Hindlimb muscle (tissue), 1 donor: Measurements from ENCODE around the gene GALM. TPM values are rescaled to one million over a fixed set of nuclear protein-coding genes. Genes with fewer than 3 reads are reported as not detected.
"Not testable (repeated sequence)": the region's sequence is repeated elsewhere in the genome, so short reads cannot be mapped to it uniquely, and the experiment has no call there.

Source experiments
- DNase-seq: peaks from one replicate; pipeline ENCODE4 v3.0.0-alpha.2; 2013
- polyA plus RNA-seq: library from polyadenylated mRNA; unstranded; fragments of 120-200 nt; gene quantifications from one replicate; pipeline ENCODE4 v1.2.1, GENCODE V29; 2013; ENCODE audit not compliant: insufficient read length

GALM gene
- polyA plus RNA-seq, 1 donor: 15.0 TPM

DNA sequence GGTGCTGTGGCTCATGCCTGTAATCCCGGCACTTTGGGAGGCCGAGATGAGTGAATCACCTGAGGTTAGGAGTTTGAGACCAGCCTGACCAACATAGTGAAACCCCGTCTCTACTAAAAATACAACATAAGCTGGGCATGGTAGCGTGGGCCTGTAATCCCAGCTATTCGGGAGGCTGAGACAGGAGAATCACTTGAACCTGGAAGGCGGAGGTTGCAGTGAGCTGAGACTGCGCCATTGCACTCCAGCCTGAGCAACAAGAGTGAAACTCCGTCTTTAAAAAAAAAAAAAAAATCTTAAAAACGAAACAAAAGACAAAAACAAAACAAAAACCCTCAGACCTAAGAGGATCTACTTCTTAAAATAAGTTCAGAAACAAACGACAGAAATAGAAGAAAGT, 16.7 kb downstream of the GALM start:
- DNase-seq: not testable (repeated sequence)

DNA sequence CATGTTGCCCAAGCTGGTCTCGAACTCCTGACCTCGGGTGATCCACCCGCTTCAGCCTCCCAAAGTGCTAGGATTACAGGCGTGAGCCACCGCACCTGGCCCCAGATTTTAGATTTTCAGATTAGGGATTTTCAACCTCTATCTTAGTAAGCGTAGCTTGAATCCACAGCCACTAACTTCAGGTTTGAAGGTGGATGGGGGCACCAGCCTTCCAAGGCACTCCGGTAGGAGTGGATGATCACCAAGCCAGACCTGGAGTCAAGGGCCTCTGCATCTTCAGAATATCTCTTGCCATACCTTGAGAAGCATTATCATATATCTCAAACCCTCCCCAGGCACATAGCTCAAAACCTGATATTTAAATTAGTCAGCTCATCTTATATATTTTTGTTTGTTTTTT, 17.9 kb downstream of the GALM start:
- DNase-seq: no peak

DNA sequence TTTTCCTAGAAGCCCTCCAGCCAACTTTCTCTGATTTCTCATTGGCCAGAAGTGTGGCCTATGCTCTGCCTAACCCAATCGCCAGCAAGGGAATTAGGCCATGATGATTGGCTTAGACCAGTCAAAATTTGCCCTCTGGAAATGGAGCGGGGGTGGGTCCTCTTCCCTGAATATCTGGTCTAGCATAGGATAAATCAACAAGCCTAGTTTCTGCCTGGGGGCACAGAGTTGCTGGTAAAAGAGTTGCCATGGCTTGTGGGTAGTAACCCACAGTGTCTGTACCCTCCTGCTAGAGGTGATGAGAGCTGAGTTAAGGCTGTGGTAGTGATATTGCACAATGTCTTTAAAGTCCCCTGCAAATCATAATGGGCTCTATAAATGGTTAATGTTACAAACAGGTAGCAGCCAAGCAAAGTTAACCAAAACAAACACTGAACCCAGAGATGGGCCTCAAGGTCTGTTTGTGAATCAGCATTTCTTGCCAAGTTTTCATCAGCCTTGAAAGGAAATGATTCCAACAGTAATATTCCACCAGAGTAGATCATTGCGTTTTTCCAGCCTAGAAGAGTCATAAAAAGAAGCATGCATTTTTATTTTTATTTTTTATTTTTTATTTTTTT, 19.3 kb downstream of the GALM start:
- DNase-seq: no peak

DNA sequence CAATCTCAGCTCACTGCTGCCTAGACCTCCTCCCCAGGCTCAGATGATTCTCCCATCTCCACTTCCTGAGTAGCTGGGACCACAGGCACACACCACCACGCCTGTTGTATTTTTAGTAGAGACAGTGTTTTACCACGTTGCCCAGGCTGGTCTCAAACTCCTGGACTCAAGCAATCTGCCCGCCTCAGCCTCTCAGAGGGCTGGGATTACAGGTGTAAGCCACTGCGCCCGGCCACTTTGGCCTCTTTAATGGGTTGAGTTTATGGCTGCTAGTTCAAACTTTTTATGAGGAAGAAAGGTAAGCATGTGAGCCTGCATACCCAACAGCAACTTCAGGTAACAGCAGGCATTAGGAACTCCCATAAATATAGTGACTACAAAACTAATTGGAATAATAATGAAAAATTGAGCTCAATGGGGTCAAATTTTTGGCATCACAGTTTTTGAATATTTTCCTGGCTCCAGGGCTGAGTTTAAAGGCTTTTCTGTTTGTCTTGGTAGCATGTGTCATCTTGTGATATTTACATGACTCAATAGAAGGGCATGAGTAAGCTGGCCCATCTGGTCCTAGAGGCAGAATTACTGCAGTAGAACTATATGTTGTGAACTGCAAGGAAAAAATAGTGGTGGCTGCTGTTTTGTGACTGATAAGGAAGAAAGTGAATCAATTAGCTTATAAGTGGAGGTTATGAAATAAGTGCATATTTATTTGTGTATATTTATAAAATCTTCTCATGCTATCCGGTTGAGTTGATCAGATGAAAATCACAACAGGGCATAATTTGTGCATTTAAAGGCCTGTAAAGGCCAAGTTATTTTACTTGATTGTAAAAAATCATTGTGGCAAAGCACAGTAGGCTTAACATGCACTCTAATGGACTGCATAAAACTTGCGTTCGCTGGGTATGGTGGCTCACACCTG, 24.8 kb downstream of the GALM start:
- DNase-seq: no peak

DNA sequence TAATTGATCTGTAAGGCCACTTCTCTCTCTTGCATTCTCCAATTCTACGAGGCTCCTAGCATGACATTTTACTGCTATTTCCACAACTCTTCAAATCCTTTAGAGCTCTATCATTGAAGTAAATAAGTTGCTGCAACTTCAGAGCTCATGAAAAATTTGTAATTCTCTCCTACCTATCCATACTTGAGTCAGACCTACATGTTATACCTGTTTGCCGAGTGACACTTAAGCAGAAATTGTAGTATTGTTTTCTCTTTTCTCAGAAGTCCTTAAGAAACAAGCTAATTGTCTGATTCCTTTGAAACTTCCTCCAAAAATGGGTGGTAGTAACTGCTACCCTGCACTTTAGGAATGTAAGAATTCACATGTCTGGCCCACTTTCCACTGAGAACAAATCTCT, 26.1 kb downstream of the GALM start:
- no peak for DNase-seq

DNA sequence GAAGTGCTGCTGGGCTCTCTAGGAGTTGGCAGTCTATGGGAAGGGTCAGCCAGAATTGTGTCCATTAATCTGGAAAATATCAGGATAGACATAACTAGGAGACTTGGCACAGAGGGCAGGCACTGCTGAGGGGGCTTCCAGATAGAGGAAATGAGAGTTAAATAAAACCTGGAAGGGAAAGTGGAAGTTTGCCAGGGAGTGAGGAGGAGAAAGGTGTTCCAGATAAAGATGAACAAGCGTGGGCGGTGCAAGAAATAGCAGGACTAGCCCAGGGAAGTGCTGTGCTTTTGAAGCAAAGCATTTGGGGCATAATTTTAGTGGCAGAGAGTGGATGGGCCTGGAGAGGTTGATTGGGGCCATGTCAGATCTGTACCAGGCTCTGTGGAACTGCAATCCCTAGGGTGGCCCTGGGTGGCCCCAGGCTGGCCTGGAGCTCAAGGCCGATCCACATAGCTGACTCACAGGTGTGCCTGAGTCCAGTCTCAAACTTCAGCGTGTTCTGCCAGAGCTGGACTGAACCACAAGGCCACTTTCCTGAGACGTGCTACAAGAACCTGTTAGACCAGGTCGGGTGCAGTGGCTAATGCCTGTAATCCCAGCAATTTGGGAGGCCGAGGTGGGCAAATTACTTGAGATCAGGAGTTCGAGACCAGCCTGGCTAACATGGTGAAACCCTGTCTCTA, 26.9 kb downstream of the GALM start:
- no peak for DNase-seq

DNA sequence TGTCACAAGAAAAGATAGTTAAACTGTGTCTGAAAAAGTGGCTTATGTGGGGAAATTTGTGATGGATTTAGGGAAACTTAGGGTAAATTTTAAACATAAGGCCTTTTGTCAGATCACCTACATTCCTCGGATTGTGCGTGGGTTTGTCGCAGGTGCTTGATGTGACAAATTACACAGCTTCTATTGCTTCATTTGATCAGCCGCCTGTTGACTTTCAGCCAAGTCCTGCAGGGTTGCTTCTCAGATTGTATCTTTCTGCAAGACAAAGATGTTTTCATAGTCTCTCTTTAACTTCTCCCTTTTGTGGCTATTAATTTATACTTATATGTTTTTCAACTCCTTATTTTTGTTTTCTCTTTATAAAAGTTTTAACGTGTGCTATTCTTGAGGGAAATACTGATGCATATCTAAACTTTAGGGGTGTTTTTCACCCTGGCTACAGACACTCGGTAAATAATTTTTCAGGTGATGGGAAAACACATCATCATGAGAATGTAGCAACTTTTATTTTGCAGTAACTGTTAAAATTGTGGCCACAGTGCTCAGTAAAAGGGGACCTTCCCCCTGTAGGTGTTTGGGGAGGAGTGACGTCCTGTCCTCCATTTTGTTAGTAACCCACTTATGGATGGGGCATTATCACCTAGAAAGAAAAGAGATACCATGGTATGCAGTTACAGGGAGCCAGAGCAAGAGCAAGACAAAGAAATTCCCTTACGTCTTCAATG, 31.4 kb downstream of the GALM start:
- no peak for DNase-seq

DNA sequence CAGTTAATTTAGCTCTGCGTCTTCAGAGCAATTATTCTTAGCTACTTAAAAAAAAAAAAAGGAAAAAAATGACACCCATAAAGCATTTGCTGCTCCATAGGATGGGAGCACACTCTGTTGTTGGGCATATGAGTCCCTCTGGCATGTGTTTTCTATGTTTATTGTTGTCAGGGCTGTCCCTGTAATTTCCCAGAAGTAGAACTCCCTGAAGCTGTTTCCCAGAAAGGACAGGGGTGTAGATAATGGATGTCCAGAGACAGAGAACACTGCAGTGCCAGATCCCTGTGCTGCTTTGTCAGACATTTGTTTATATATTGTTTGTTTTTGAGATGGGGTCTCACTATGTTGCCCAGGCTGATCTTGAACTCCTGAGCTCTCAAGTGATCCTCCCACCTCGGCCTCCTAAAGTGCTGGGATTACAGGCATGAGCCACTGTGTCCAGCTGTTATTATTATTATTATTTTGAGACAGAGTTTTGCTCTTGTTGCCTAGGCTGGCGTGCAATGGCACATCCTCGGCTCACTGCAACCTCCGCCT, 32.6 kb downstream of the GALM start:
- no peak for DNase-seq

DNA sequence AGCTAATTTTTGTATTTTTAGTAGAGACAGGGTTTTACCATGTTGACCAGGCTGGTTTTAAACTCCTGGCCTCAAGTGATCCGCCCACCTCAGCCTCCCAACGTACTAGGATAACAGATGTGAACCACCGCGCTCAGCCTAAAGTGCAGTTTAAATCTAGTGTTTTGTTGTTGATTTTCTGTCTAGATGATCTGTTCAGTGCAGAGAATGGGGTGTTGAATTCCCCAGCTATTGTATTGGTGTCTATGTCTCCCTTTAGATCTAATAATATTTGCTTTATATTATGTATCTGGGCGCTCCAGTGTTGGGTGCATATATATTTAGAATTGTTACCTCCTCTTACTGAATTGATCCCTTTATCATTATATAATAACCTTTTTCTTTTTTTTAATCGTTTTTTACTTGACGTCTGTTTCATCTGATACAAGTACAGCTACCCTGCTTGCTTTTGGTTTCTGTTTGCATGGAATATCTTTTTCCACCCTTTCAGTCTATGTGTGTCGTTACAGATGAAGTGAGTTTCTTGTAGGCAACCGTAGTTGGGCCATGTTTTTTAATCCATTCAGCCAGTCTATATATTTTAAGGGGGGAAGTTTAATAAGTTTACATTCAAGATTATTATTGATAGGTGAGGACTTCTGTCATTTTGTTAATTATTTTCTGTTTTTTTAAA, 34.3 kb downstream of the GALM start:
- no peak for DNase-seq

DNA sequence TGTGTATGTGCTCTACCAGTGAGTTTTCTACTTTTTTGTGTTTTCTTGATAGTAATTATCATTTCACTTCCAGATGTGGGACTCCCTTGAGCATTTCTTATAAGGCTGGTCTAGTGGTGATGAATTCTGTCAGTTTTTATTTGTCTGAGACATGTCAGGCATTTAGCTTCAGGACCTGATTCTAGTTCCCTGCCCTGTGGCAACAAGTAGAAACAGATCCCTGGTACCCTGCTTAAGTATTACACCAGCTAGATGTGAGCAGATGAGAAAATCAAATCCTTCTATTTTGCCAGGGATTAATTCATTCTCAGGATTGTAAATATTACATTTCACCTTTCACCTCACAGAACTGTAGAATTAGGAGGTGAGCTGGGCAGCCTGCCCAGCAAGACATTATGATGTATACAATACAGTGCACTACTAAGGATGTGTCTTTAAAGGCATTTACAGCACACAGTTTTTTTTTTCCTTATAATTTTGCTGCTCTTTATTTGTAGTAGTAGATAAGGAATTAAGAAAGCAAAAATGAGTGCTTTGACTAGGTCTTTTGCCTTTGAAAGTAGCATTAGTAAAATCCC, 35.1 kb downstream of the GALM start:
- no peak for DNase-seq

DNA sequence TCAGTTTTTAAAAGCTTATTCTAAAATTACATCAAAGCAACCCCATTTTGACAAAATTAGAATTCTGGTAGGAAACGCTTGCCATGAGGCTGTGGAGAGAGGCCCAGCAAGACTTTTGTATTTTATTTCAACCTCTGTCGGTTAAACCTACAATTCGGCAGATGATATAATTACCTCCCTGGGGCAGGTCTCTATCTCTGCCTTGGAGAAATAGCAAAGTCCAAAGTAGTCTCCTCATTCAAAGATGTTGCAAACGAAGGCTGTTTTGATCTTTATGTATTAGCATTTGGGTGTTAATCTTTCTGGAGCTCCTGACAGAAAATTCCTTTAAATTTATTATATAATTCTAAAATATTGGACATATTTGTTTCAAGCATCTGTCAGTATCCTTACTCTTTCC, 35.6 kb downstream of the GALM start:
- DNase-seq: no peak

DNA sequence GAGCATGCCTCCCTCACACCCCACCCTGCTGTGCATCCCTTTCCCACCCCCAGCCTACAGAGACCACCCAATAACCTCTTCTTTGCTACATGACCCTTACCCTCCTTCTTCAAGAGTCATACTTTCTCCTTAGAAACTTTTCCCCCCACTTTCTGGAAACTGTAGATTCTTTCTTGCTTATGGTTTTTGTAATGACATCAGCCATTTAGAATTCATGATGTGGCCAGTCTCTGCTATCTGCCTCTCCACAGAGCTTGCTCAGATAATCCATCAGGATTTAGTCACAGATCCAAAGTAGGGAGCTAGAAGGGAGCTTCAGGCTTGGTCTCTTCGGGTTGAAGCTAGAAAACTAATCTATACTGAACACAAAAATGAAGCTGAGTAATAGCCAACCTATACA, 36.5 kb downstream of the GALM start:
- no peak for DNase-seq

DNA sequence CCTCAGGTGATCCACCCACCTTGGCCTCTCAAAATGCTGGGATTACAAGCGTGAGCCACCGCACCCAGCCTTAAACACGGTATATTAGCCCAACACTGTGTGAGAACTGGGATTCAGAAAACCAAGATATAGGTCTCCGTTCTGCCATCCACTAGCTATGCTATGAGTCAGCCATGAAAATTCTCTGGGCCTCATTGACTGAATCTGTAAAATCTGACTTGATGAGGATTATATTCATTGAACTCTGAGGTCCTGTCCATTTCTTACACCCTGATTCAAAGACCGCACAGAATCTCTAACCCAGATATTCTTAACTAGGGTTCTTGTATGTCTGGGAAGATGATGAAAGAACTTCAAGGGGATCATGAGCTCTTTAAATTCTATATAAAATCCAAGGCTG, 37.4 kb downstream of the GALM start:
- not testable (repeated sequence) for DNase-seq

DNA sequence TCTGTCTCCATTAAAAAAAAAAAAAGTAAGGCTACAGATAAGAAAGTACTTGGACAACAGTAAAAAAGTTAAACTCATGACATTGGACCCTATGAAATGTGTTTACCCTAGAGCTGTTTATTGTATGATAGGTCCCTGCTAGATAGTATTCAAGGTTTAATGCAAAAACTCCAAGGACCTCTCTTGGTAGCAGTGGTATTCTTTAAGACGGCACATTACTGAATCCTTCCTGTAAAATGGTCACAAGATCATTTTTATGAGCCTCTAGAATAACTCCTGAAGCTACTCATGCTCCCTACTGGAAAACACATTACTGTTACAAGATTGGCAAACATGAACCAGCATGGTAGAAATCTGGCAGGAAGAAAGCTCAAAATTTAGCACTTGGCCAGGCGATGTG, 38.8 kb downstream of the GALM start:
- no peak for DNase-seq

DNA sequence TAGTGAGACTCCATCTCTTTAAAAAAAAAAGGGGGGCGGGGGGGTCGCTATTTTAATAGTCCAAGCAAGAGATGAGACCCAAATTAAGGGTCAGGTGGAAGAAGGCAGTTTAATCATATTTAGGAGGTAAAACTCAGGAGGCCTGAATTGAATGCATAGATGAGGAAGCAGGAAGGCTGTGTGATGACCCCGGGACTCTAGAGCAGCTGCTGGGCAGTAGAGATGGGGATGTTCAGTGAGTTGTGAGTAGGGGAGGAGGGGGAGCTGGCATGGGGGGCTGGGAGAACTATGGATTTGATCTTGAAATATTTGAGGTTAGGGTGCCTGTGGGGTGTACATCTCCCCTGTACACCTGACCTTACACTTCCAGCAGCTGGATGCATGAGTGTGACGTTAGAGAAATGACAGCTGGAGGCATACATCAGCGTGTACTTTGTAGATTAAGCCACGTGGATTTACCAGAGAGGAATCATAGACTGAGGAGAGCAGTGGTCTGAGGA, 41.0 kb downstream of the GALM start:
- no peak for DNase-seq

DNA sequence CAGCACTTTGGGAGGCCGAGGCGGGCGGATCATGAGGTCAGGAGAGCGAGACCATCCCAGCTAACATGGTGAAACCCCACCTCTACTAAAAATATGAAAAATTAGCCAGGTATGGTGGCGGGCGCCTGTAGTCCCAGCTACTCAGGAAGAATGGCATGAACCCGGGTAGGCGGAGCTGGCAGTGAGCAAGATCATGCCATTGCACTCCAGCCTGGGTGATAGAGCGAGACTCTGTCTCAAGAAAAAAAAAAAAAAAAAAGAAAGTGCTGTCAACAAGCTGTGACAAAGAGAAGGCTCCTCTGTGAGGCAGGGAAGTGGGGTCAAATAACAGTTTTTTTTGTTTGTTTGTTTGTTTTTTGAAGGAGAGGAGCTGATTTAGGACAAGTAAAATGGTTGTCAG, 42.6 kb downstream of the GALM start:
- not testable (repeated sequence) for DNase-seq

DNA sequence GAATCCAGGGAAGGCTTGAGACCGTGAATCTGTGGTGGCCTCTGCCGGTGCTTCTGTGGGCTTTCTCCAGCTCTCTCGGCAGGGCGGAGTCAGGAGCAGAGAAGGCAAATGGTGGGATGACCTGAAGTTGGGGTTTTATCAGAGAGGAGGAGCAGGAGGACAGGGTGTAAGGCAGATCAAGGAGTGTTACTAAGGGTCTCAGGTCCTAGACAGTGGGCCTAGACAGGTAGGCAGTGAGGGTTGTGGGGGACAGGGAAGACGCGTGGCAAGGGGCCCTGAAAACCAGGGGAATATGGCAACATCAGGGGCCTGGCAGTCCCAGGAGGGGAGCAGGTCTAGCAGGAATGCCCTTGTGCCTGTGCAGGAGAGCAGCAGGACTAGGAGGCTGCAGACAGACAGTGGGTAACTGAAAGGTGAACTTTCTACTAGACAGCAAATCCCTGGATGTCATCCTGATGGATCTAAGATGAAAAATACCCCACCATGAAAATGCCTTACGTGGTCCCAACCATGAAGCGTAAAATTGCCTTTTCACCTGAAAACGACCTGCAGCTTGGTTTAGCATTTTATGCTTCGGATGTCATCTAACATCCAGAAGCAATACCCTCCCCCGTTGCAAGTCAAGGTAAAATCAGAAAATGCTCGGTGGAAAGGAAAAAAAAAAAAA, 43.1 kb downstream of the GALM start:
- DNase-seq: no peak

DNA sequence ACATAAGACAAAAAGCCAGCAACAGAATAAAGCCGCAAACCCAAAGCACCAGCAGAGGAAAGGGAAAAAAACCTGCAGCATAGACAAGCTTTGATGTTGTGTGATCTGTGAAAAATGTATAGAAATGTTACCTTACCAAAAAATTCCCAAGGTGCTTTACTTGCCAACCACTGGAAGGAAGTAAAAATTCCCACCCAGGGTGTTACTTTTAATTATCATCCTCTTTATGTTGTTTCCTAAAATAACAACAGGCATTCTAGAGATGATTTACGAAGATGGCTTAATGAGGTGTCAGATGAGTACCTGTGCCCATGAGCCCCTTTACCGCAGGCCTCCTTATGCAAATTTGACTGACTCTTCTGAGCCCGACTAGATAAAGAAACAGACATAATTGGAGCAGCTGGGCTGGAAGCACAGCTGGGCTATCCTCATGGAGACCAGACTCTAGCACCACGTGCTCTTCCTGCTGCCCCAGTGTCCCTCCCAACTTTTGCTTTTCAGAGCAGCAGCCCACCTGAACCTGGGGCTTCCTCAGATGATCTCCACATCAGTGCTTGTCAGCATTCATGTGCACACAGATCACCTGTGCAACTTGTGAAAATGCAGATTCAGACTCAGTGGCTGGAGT, 43.8 kb downstream of the GALM start:
- DNase-seq: no peak

DNA sequence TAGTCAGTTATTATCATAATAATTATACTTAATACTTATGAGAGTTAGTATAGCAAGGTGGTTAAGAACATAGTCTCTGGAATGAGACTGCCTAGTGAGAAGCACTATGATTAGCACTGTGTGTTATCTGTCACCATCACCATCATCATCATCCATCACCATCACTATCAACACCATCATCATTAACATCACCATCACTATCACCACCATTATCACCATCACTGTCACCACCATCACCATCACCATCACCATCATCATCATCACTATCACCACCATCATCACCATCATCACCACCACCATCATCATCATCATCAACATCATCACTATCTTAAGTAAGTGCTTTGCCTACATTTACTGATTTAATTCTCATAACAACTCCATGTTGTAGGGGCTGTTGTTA, 45.6 kb downstream of the GALM start:
- no peak for DNase-seq

DNA sequence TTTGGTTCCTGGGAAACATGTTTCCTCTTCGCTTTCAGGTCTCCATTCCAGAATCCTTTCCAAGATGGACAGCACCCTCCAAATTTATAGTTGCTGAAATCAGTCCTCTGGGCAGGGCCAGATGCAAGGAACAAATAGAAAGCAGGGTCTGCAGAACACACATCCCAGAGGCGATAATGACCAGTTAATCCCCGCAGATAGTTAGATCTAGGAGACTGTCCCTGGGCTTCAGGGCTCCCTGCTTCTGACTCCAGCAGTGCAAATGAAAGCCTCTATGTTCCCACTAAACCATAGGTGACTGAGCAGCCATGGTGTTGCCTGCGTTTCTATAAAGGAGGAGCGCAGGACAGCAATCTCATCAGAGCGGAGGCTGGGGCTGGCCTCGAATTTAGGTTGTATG, 46.5 kb downstream of the GALM start:
- no peak for DNase-seq
